Right cardiac atrium (tissue), 5 donors: ENCODE measurements around the gene SELENOI. TPM values are rescaled to one million over a fixed set of nuclear protein-coding genes. Genes with fewer than 3 reads are reported as not detected.

ENCODE experiments used
- ATAC-seq, 2 donors: fragments of 200-7000 bp; cut with Tn5 transposase; one replicate each; pipeline versions ENCODE4 v1.8.0 to v1.9.1; 2020; ENCODE audit warnings: moderate library complexity in 2 of 2, mild to moderate bottlenecking in 1 of 2
- DNase-seq, 3 donors: peaks; one replicate each; pipeline ENCODE4 v3.0.0-alpha.2; 2020
- H3K27ac ChIP-seq: one replicate; pipeline ENCODE4 v1.5.1; 2013; ENCODE audit warnings: mild to moderate bottlenecking, low read length, control low read depth, moderate library complexity
- H3K27me3 ChIP-seq: one replicate; pipeline ENCODE4 v1.6.1; 2013; ENCODE audit not compliant: control insufficient read depth, insufficient read depth
- H3K4me1 ChIP-seq: one replicate; pipeline ENCODE4 v1.6.1; 2013; ENCODE audit warnings: low read length; ENCODE audit not compliant: control insufficient read depth, insufficient read depth
- H3K4me3 ChIP-seq: one replicate; pipeline ENCODE4 v1.5.1; 2013; ENCODE audit warnings: low read length, control low read depth
- H3K9me3 ChIP-seq: one replicate; pipeline ENCODE4 v1.6.1; 2013; ENCODE audit warnings: low read length; ENCODE audit not compliant: control insufficient read depth
- WGBS: extraction: QIAGEN DNeasy Blood & Tissue Kit; methylation state at CpG from one replicate; pipeline ENCODE4 v1.1.7; 2013; 5-methylcytosine and 5-hydroxymethylcytosine counted together
- intact Hi-C, 4 donors: fragments of 100-400 bp; cut with DNase I; formaldehyde crosslinking; loops; one replicate each; pipeline versions ENCODE4 v1.11.0 to v1.14.0; 2022 to 2023
- polyA plus RNA-seq: library from polyadenylated mRNA; stranded (reverse); fragments of 200-250 nt; gene quantifications from one replicate; pipeline ENCODE4 v1.2.3, GENCODE V29; 2013
- total RNA-seq, 4 donors: library from RNA; stranded (reverse); fragmentation: NEBNext Ultra II Directional; extraction: Animal tissue kit (Norgen Biotek cat#: 25700); gene quantifications; one replicate each; pipeline ENCODE4 v1.2.1, GENCODE V29; 2021
- donor health status: healthy with polysubstance abuse.
- donor health status: DM: no; HTN: yes; CAD: no.
- donor health status: DM: no; HTN: no; CAD: no.
- donor health status: DM: no; HTN: yes; CAD: no; lungs with severe emphysema.
- donor health status: DM: yes; HTN: yes; CAD: no.

The SELENOI gene
- total and polyA plus RNA-seq, 5 donors = 3.8 to 20.2 (median 16.0) TPM

GRCh38 chr2:26412091-26412673 is 66.2 kb downstream of the SELENOI start:
- no peak overlapping the region for H3K27ac ChIP-seq
- no peaks in the 10 kb centered on the region for H3K9me3 ChIP-seq
- 68% methylated on average over 10 of the region's 10 CpGs for WGBS
- H3K4me3 ChIP-seq = no peak overlapping the region
- intact Hi-C loops = no loop called here
- H3K27me3 ChIP-seq = no peaks in the 10 kb centered on the region
- no peaks in the 10 kb centered on the region for H3K4me1 ChIP-seq
- ATAC-seq = no peak
- DNase-seq = no peak

GRCh38 chr2:26414311-26414710 is 68.4 kb downstream of the SELENOI start:
- intact Hi-C loops = no loop called here
- Histone ChIP-seq H3K9me3 (no peaks in the 10 kb centered on the region), H3K27ac (no peak overlapping the region), H3K27me3 (no peaks in the 10 kb centered on the region), H3K4me1 (no peaks in the 10 kb centered on the region), H3K4me3 (no peak overlapping the region)
- DNase-seq = no peak
- no peak for ATAC-seq
- WGBS = 92% methylated on average over 3 of the region's 3 CpGs

- intact Hi-C loops = no loop called here
- ATAC-seq = no peak
- H3K27me3 ChIP-seq = no peaks in the 10 kb centered on the region
- no peaks in the 10 kb centered on the region for H3K4me1 ChIP-seq
- no peak for DNase-seq
- H3K9me3 ChIP-seq = no peaks in the 10 kb centered on the region
- H3K4me3 ChIP-seq = no peak overlapping the region
- WGBS = 69% methylated on average over 5 of the region's 5 CpGs
- H3K27ac ChIP-seq = no peak overlapping the region
Measured at GRCh38 chr2:26421961-26422360, 76.0 kb downstream of the SELENOI start.

- ATAC-seq (no peak), DNase-seq (no peak)
- no peaks in the 10 kb centered on the region for H3K27me3 ChIP-seq
- no peaks in the 10 kb centered on the region for H3K9me3 ChIP-seq
- H3K27ac ChIP-seq = no peak overlapping the region
- intact Hi-C loops = no loop called here
- 49% methylated on average over 9 of the region's 9 CpGs for WGBS
- H3K4me3 ChIP-seq = no peak overlapping the region
- no peaks in the 10 kb centered on the region for H3K4me1 ChIP-seq
Measured at GRCh38 chr2:26422947-26423629, 77.1 kb downstream of the SELENOI start.

- intact Hi-C loops = no loop called here
- H3K4me3 ChIP-seq = no peak overlapping the region
- DNase-seq (no peak), ATAC-seq (no peak)
- H3K27me3 ChIP-seq = no peaks in the 10 kb centered on the region
- 84% methylated on average over 9 of the region's 9 CpGs for WGBS
- H3K4me1 ChIP-seq = no peaks in the 10 kb centered on the region
- no peaks in the 10 kb centered on the region for H3K9me3 ChIP-seq
- H3K27ac ChIP-seq = no peak overlapping the region
Measured at GRCh38 chr2:26423750-26424149, 77.8 kb downstream of the SELENOI start.

GRCh38 chr2:26424221-26424620 is 78.3 kb downstream of the SELENOI start:
- Histone ChIP-seq H3K9me3 (no peaks in the 10 kb centered on the region), H3K27ac (no peak overlapping the region), H3K4me1 (no peaks in the 10 kb centered on the region), H3K27me3 (no peaks in the 10 kb centered on the region), H3K4me3 (no peak overlapping the region)
- DNase-seq (no peak), ATAC-seq (no peak)
- intact Hi-C loops = no loop called here
- whole genome bisulfite sequencing = 49% methylated on average over 3 of the region's 3 CpGs

GRCh38 chr2:26428846-26429245 is 82.9 kb downstream of the SELENOI start:
- H3K9me3 ChIP-seq = no peaks in the 10 kb centered on the region
- WGBS = 89% methylated on average over 2 of the region's 2 CpGs
- H3K27me3 ChIP-seq = no peaks in the 10 kb centered on the region
- no peak for DNase-seq
- intact Hi-C loops = no loop called here
- no peak for ATAC-seq
- no peaks in the 10 kb centered on the region for H3K4me1 ChIP-seq
- no peak overlapping the region for H3K27ac ChIP-seq
- no peak overlapping the region for H3K4me3 ChIP-seq

GRCh38 chr2:26429779-26430578 is 84.0 kb downstream of the SELENOI start:
- Histone ChIP-seq H3K27me3 (no peaks in the 10 kb centered on the region), H3K9me3 (no peaks in the 10 kb centered on the region), H3K4me3 (no peak overlapping the region), H3K4me1 (no peaks in the 10 kb centered on the region), H3K27ac (no peak overlapping the region)
- peak; percentile 39 to 43 for ATAC-seq
- 59% methylated on average over 8 of the region's 8 CpGs for WGBS
- DNase-seq = peak in 1 of 3 donors; percentile 51
- intact Hi-C loops = no loop called here

- no peak overlapping the region for H3K27ac ChIP-seq
- no peaks in the 10 kb centered on the region for H3K4me1 ChIP-seq
- intact Hi-C loops = no loop called here
- DNase-seq (no peak), ATAC-seq (no peak)
- H3K4me3 ChIP-seq = no peak overlapping the region
- 90% methylated on average over 7 of the region's 7 CpGs for WGBS
- H3K27me3 ChIP-seq = no peaks in the 10 kb centered on the region
- H3K9me3 ChIP-seq = no peaks in the 10 kb centered on the region
Measured at GRCh38 chr2:26430826-26431225, 84.9 kb downstream of the SELENOI start.

GRCh38 chr2:26432363-26432762 is 86.4 kb downstream of the SELENOI start:
- ATAC-seq (no peak), DNase-seq (no peak)
- intact Hi-C loops = no loop called here
- Histone ChIP-seq H3K4me1 (no peaks in the 10 kb centered on the region), H3K27me3 (no peaks in the 10 kb centered on the region), H3K27ac (no peak overlapping the region), H3K9me3 (no peaks in the 10 kb centered on the region), H3K4me3 (no peak overlapping the region)

- WGBS = 29% methylated on average over 2 of the region's 2 CpGs
- Histone ChIP-seq H3K27ac (no peak overlapping the region), H3K4me3 (no peak overlapping the region), H3K27me3 (no peaks in the 10 kb centered on the region), H3K9me3 (no peaks in the 10 kb centered on the region), H3K4me1 (no peaks in the 10 kb centered on the region)
- no peak for ATAC-seq
- intact Hi-C loops = no loop called here
- no peak for DNase-seq
Measured at GRCh38 chr2:26432859-26433258, 86.9 kb downstream of the SELENOI start.
